ENCODE data around the gene IGSF5.

Gene IGSF5

GRCh38 chr21:39776589-39776988 is 31.6 kb downstream of the IGSF5 start:
- no peaks in the 10 kb centered on the region for H3K36me3 ChIP-seq (ENCODE audit: control insufficient read depth, insufficient read depth, low read length)
- H3K27ac ChIP-seq (ENCODE audit: low read length), result no peak overlapping the region
- H3K27me3 ChIP-seq (ENCODE audit: control insufficient read depth, insufficient read depth, low read length), result no peaks in the 10 kb centered on the region
- 0 out of 2 replicates have a peak, but pooled peaks cover 1% of the 10 kb centered on the region for H3K4me1 ChIP-seq (ENCODE audit: control insufficient read depth, insufficient read depth, low read length)
- no peak overlapping the region for H3K4me3 ChIP-seq (ENCODE audit: low read length)
- H3K9me3 ChIP-seq (ENCODE audit: control insufficient read depth, insufficient read depth, low read length), result no peaks in the 10 kb centered on the region
- no CpG with 5 or more reads among the region's 3 CpGs for WGBS (ENCODE audit: insufficient coverage, insufficient read length)
- no peak for DNase-seq (ENCODE audit: low read depth, low spot score)

GRCh38 chr21:39781331-39781730 is 36.3 kb downstream of the IGSF5 start:
- Histone ChIP-seq H3K36me3 (ENCODE audit: control insufficient read depth, insufficient read depth, low read length) (no peaks in the 10 kb centered on the region), H3K27ac (ENCODE audit: low read length) (no peak overlapping the region), H3K4me3 (ENCODE audit: low read length) (no peak overlapping the region), H3K9me3 (ENCODE audit: control insufficient read depth, insufficient read depth, low read length) (no peaks in the 10 kb centered on the region), H3K27me3 (ENCODE audit: control insufficient read depth, insufficient read depth, low read length) (no peaks in the 10 kb centered on the region), H3K4me1 (ENCODE audit: control insufficient read depth, insufficient read depth, low read length) (no peaks in the 10 kb centered on the region)
- no peak for DNase-seq (ENCODE audit: low read depth, low spot score)
- no CpG with 5 or more reads among the region's 3 CpGs for WGBS (ENCODE audit: insufficient coverage, insufficient read length)

- H3K4me1 ChIP-seq (ENCODE audit: control insufficient read depth, insufficient read depth, low read length), result no peaks in the 10 kb centered on the region
- no peaks in the 10 kb centered on the region for H3K27me3 ChIP-seq (ENCODE audit: control insufficient read depth, insufficient read depth, low read length)
- no peak overlapping the region for H3K4me3 ChIP-seq (ENCODE audit: low read length)
- peak; percentile 47 for DNase-seq (ENCODE audit: low read depth, low spot score)
- H3K9me3 ChIP-seq (ENCODE audit: control insufficient read depth, insufficient read depth, low read length), result no peaks in the 10 kb centered on the region
- no CpG with 5 or more reads among the region's 9 CpGs for WGBS (ENCODE audit: insufficient coverage, insufficient read length)
- no peaks in the 10 kb centered on the region for H3K36me3 ChIP-seq (ENCODE audit: control insufficient read depth, insufficient read depth, low read length)
- no peak overlapping the region for H3K27ac ChIP-seq (ENCODE audit: low read length)
These were observed 43.4 kb downstream of the IGSF5 start for GRCh38 chr21:39788383-39788782.

GRCh38 chr21:39796466-39796865 is 51.5 kb downstream of the IGSF5 start:
- Histone ChIP-seq H3K9me3 (ENCODE audit: control insufficient read depth, insufficient read depth, low read length) (no peaks in the 10 kb centered on the region), H3K27me3 (ENCODE audit: control insufficient read depth, insufficient read depth, low read length) (no peaks in the 10 kb centered on the region), H3K36me3 (ENCODE audit: control insufficient read depth, insufficient read depth, low read length) (0 out of 2 replicates have a peak, but pooled peaks cover 2% of the 10 kb centered on the region), H3K27ac (ENCODE audit: low read length) (no peak overlapping the region), H3K4me3 (ENCODE audit: low read length) (no peak overlapping the region), H3K4me1 (ENCODE audit: control insufficient read depth, insufficient read depth, low read length) (no peaks in the 10 kb centered on the region)
- whole genome bisulfite sequencing (ENCODE audit: insufficient coverage, insufficient read length), result no CpG with 5 or more reads among the region's 8 CpGs
- DNase-seq (ENCODE audit: low read depth, low spot score), result no peak

GRCh38 chr21:39799178-39799577 is 54.2 kb downstream of the IGSF5 start:
- Histone ChIP-seq H3K27ac (ENCODE audit: low read length) (no peak overlapping the region), H3K36me3 (ENCODE audit: control insufficient read depth, insufficient read depth, low read length) (0 out of 2 replicates have a peak, but pooled peaks cover 2% of the 10 kb centered on the region), H3K4me1 (ENCODE audit: control insufficient read depth, insufficient read depth, low read length) (no peaks in the 10 kb centered on the region), H3K9me3 (ENCODE audit: control insufficient read depth, insufficient read depth, low read length) (no peaks in the 10 kb centered on the region), H3K27me3 (ENCODE audit: control insufficient read depth, insufficient read depth, low read length) (no peaks in the 10 kb centered on the region), H3K4me3 (ENCODE audit: low read length) (no peak overlapping the region)
- no peak for DNase-seq (ENCODE audit: low read depth, low spot score)
- no CpG with 5 or more reads among the region's 7 CpGs for WGBS (ENCODE audit: insufficient coverage, insufficient read length)

- Histone ChIP-seq H3K4me3 (ENCODE audit: low read length) (no peak overlapping the region), H3K36me3 (ENCODE audit: control insufficient read depth, insufficient read depth, low read length) (0 out of 2 replicates have a peak, but pooled peaks cover 2% of the 10 kb centered on the region), H3K4me1 (ENCODE audit: control insufficient read depth, insufficient read depth, low read length) (no peaks in the 10 kb centered on the region), H3K27ac (ENCODE audit: low read length) (no peak overlapping the region), H3K27me3 (ENCODE audit: control insufficient read depth, insufficient read depth, low read length) (no peaks in the 10 kb centered on the region), H3K9me3 (ENCODE audit: control insufficient read depth, insufficient read depth, low read length) (no peaks in the 10 kb centered on the region)
- WGBS (ENCODE audit: insufficient coverage, insufficient read length), result no CpG with 5 or more reads among the region's 4 CpGs
- no peak for DNase-seq (ENCODE audit: low read depth, low spot score)
These were observed 55.3 kb downstream of the IGSF5 start for GRCh38 chr21:39800311-39800710.

GRCh38 chr21:39802217-39802616 is 57.2 kb downstream of the IGSF5 start:
- Histone ChIP-seq H3K36me3 (ENCODE audit: control insufficient read depth, insufficient read depth, low read length) (no peaks in the 10 kb centered on the region), H3K9me3 (ENCODE audit: control insufficient read depth, insufficient read depth, low read length) (no peaks in the 10 kb centered on the region), H3K4me1 (ENCODE audit: control insufficient read depth, insufficient read depth, low read length) (no peaks in the 10 kb centered on the region), H3K4me3 (ENCODE audit: low read length) (no peak overlapping the region), H3K27me3 (ENCODE audit: control insufficient read depth, insufficient read depth, low read length) (no peaks in the 10 kb centered on the region), H3K27ac (ENCODE audit: low read length) (no peak overlapping the region)
- DNase-seq (ENCODE audit: low read depth, low spot score), result no peak
- WGBS (ENCODE audit: insufficient coverage, insufficient read length), result no CpG with 5 or more reads among the region's 2 CpGs

- no peaks in the 10 kb centered on the region for H3K36me3 ChIP-seq (ENCODE audit: control insufficient read depth, insufficient read depth, low read length)
- H3K4me3 ChIP-seq (ENCODE audit: low read length), result no peak overlapping the region
- no peak for DNase-seq (ENCODE audit: low read depth, low spot score)
- H3K4me1 ChIP-seq (ENCODE audit: control insufficient read depth, insufficient read depth, low read length), result no peaks in the 10 kb centered on the region
- no peaks in the 10 kb centered on the region for H3K27me3 ChIP-seq (ENCODE audit: control insufficient read depth, insufficient read depth, low read length)
- WGBS (ENCODE audit: insufficient coverage, insufficient read length), result no CpG with 5 or more reads among the region's 1 CpG
- H3K27ac ChIP-seq (ENCODE audit: low read length), result no peak overlapping the region
- H3K9me3 ChIP-seq (ENCODE audit: control insufficient read depth, insufficient read depth, low read length), result no peaks in the 10 kb centered on the region
These were observed 58.4 kb downstream of the IGSF5 start for GRCh38 chr21:39803393-39803792.

- Histone ChIP-seq H3K27ac (ENCODE audit: low read length) (no peak overlapping the region), H3K4me1 (ENCODE audit: control insufficient read depth, insufficient read depth, low read length) (no peaks in the 10 kb centered on the region), H3K27me3 (ENCODE audit: control insufficient read depth, insufficient read depth, low read length) (no peaks in the 10 kb centered on the region), H3K9me3 (ENCODE audit: control insufficient read depth, insufficient read depth, low read length) (no peaks in the 10 kb centered on the region), H3K4me3 (ENCODE audit: low read length) (no peak overlapping the region), H3K36me3 (ENCODE audit: control insufficient read depth, insufficient read depth, low read length) (no peaks in the 10 kb centered on the region)
- DNase-seq (ENCODE audit: low read depth, low spot score), result no peak
- no CpG with 5 or more reads among the region's 3 CpGs for WGBS (ENCODE audit: insufficient coverage, insufficient read length)
These were observed 59.3 kb downstream of the IGSF5 start for GRCh38 chr21:39804240-39804639.

GRCh38 chr21:39805983-39806382 is 61.0 kb downstream of the IGSF5 start:
- H3K27me3 ChIP-seq (ENCODE audit: control insufficient read depth, insufficient read depth, low read length), result no peaks in the 10 kb centered on the region
- no peak overlapping the region for H3K4me3 ChIP-seq (ENCODE audit: low read length)
- DNase-seq (ENCODE audit: low read depth, low spot score), result no peak
- no peaks in the 10 kb centered on the region for H3K36me3 ChIP-seq (ENCODE audit: control insufficient read depth, insufficient read depth, low read length)
- H3K9me3 ChIP-seq (ENCODE audit: control insufficient read depth, insufficient read depth, low read length), result no peaks in the 10 kb centered on the region
- WGBS (ENCODE audit: insufficient coverage, insufficient read length), result no CpG with 5 or more reads among the region's 1 CpG
- H3K4me1 ChIP-seq (ENCODE audit: control insufficient read depth, insufficient read depth, low read length), result no peaks in the 10 kb centered on the region
- H3K27ac ChIP-seq (ENCODE audit: low read length), result no peak overlapping the region

GRCh38 chr21:39807738-39808137 is 62.8 kb downstream of the IGSF5 start:
- WGBS (ENCODE audit: insufficient coverage, insufficient read length), result no CpG with 5 or more reads among the region's 3 CpGs

More at GRCh38 chr21:39807738-39808137, 62.8 kb downstream of the IGSF5 start:
- no peaks in the 10 kb centered on the region for H3K9me3 ChIP-seq (ENCODE audit: control insufficient read depth, insufficient read depth, low read length)
- no peak for DNase-seq (ENCODE audit: low read depth, low spot score)
- H3K27me3 ChIP-seq (ENCODE audit: control insufficient read depth, insufficient read depth, low read length), result no peaks in the 10 kb centered on the region
- no peaks in the 10 kb centered on the region for H3K36me3 ChIP-seq (ENCODE audit: control insufficient read depth, insufficient read depth, low read length)
- H3K27ac ChIP-seq (ENCODE audit: low read length), result no peak overlapping the region
- H3K4me3 ChIP-seq (ENCODE audit: low read length), result no peak overlapping the region
- H3K4me1 ChIP-seq (ENCODE audit: control insufficient read depth, insufficient read depth, low read length), result no peaks in the 10 kb centered on the region

Measured in iPS DF 6.9 (cell line).